Measurements from ENCODE around the gene USP49.

DNA sequence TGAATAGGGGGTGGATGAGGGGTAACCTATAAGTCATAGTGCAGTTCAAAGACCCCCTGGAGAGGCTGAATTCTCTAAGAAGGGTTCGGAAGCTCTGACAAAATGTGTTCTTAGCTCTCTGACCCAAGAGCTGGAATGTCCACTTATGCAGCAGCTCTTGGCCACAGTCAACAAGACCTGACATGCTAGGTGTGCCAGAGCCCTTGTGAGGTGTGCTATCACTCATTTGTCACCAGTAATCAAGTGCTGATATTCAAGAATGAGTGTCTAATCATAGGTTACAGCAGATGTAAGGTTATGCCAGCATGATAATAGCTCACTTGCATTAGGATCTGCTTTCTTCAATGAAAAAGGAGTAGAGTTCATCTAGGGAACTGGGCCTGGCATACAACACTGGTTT lies 79.6 kb downstream of the USP49 start:
- TF ChIP-seq REST (IDR thresholded peaks at IDR 0.05; ENCODE audit: insufficient replicate concordance, low read depth) = no peak
- TF ChIP-seq, protein P1, sequence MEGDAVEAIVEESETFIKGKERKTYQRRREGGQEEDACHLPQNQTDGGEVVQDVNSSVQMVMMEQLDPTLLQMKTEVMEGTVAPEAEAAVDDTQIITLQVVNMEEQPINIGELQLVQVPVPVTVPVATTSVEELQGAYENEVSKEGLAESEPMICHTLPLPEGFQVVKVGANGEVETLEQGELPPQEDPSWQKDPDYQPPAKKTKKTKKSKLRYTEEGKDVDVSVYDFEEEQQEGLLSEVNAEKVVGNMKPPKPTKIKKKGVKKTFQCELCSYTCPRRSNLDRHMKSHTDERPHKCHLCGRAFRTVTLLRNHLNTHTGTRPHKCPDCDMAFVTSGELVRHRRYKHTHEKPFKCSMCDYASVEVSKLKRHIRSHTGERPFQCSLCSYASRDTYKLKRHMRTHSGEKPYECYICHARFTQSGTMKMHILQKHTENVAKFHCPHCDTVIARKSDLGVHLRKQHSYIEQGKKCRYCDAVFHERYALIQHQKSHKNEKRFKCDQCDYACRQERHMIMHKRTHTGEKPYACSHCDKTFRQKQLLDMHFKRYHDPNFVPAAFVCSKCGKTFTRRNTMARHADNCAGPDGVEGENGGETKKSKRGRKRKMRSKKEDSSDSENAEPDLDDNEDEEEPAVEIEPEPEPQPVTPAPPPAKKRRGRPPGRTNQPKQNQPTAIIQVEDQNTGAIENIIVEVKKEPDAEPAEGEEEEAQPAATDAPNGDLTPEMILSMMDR (IDR thresholded peaks at IDR 0.05; ENCODE audit: insufficient read depth, low read length) = no peak
- TF ChIP-seq POLR2AphosphoS5 (IDR thresholded peaks at IDR 0.05; ENCODE audit: low read depth) = no peak
- TF ChIP-seq SPI1 (IDR thresholded peaks at IDR 0.05; ENCODE audit: borderline replicate concordance, low read depth) = no peak
